Stimulated activated CD8-positive, alpha-beta memory T cell treated with anti-CD3 and anti-CD28 coated beads, Interleukin-4, amount 100 ng/mL, for 24 hours (primary cell): Measurements from ENCODE around the gene BMERB1.

Experiments
- DNase-seq: peaks from one replicate; pipeline ENCODE4 v3.0.0-alpha.2; 2020; ENCODE audit warnings: low read depth

The BMERB1 gene

DNA sequence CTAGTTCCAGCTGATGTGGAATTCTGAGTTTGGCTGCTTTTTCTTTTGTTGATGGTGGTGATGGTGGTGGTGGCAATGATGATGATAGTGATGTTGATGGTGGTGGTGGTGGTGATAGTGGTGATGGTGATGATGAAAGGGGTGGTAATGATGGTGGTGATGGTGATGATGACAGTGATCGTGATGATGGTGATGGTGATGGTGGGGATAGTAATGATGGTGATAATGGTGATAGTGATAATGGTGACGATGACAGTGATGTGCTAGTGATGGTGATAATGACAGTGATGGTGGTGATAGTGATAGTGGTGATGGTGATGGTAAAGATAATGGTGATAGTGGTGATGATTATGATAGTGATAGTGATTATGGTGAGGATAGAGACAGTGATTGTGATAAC lies 61.5 kb downstream of the BMERB1 start:
- no peak for DNase-seq

DNA sequence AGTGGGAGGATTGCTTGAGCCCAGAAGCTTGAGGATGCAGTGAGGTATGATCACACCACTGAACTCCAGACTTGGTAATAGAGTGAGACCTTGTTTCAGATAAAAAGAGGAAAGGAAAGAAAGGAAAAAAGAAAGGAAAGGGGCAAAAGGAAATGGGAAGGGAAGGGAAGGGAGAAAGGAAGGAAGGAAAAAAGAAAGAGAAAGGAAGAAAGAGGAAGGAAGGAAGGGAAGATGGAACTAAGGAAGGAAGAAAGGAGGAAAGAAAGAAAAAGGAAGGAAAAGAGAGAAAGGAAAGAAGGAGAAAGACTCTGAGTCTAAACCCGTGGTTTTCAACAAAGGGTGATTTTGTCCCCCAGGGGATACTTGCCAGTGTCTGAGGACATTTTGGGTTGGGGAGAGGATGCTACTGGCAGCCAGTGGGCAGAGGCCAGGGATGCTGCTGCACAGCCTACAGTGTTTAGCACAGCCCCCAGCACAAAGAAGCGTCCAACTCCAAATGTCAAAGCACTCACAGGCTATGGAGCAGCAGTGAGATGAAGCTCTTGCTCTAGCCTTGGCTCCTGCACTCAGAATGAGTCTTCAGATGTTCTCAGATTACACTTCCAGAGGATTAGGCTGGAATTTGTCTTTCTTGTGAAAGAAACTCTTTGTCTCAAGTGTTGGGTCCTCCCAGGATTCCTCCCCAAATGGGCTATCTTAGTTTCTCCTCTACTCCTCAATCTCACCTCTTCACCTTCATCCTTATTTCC lies 64.2 kb downstream of the BMERB1 start:
- DNase-seq = no peak

GRCh38 chr16:15502041-15502725 lies 67.8 kb downstream of the BMERB1 start:
- DNase-seq = no peak

DNA sequence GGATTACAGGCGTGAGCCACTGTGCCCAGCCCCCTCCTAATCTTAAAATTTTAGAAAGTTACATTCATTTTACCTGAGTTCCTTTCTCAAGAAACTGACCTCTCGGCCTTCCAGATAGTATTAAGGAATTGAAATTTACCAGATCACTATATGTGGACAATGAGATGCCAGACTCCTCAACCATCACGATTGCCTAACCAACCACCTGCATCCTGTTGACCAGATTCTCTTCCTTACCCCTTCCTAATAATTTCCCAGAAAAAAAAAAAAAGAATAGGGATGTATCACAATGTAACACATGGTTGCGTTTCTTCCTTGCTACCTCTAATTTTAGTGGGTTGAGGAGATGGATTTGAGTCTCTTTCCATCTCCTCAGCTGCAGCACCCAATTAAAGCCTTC lies 72.1 kb downstream of the BMERB1 start:
- no peak for DNase-seq

DNA sequence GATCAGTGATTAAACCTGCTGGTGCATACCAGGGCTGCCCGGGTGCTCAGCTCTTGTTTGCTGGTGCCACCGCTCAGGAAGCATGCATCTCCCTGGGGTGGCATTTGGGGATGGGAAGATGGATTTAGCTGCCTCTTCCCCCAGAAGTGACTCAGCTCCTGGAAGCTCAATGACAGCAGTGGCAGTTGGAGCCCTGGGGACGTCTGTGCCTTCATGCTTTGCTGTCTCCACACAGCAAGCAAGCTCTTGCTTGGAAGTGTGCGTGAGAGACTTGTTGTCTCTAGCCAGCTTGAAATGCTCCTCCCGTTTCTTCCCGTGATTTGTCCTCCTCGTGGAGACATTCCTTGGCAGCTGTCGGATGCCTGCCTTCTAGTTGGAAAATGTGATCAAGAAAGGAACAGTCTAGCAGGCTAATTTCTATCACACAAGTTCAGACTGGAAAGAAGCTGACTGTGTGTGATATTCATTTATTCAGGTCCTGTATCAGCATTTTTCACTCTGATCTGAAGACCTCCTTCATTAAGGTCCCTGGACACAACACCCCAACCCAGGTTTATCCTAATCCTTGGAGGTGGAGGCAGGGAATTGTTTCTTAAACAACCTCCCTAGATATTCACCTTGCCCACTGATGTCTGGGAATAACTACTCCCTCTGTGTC lies 73.0 kb downstream of the BMERB1 start:
- no peak for DNase-seq

DNA sequence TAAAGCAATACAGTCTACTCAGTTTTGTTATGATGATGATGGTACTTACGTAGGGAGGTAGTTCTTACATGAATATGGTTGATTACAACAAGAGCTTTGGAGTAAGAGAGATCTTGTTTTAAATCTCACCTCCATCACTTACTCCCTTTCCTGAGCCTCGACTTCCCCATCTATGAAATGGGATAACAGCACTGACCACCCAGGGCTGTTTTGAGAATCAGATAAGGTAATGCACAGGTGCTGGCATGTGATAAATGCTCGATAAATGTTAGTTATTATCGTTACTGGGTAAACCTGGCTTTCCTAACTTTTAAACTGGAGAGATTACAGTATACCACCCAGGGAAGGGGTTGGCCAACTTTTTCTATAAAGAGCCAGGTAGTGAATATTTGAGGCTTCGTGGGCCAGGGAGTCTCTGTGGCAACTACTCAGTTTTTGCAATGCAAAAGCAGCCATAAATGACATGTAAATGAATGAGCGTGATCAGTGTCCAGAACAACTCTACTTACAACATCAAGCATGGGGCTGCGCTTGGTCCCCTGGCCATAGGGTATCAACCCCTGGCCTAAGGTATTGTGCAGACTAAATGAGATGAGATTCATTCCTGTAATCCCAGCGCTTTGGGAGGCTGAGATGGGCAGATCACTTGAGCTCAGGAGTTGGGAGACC lies 73.7 kb downstream of the BMERB1 start:
- DNase-seq = no peak

DNA sequence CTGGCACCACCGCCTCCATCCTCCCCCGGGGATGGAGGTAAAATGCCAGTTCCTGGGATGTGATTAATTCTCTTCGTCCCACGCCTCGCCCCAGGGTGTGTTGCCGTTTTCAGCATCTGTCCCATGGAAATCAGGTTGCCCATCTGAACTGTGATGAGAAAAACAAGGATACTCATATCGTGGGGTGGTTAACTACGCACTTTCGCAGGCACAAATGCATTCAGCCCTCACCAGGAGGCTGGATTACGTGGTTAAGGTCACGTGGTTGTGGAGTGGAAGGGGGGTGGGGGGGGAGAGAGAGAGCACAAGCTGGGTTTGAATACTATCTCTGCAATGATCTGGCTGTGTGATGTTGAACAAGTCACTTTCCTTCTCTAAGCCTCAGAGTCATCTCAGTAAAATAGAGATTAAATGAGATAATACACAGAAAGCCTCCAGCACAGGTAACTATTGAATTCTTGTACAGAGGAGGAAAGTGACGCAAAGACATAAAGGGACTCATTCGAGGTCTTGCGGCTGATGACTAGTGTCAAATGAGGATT lies 74.7 kb downstream of the BMERB1 start:
- no peak for DNase-seq

DNA sequence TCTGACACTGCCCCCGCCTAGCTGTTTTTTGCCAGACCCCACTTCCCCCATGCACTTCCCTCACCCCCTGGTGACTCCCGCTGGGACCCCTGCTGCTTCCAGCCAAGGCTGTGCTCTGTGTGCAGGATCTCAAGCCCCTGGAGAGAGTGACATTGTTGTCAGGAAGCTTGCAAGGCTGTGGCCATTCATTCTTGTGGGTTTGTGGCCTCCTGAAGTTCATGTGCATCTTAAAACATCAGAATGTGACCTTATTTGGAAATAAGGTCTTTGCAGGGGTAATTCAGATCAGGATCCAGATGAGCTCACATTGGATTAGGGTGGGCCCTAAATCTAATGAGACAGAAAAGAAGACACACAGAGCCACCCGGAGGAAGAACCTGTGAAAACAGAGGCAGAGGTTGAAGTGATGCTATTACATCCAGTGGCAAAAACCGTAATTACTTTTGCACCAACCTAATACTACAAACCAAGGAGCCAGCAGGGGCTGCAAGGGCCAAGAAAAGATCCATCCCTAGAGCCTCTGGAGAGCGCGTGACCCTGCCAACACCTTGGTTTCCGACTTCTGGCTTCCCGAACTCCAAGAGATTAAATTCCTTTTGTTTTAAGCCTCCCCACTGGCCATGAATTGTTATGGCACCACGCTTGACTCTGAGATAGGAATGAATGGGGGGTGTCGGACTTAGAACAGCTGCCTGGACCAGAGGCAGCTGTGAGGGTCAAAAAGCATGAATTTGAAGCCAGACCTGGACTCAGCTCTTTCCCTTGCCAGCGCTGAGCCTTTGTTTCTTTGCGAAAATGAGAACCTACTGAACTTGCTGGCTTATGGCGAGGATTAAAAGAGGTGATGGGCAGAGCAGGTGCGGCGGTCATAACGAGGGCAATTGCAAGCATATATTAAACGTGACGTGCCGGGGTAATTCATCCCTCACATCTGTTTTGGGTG lies 75.5 kb downstream of the BMERB1 start:
- no peak for DNase-seq

GRCh38 chr16:15510992-15511391 lies 76.6 kb downstream of the BMERB1 start:
- DNase-seq = no peak

DNA sequence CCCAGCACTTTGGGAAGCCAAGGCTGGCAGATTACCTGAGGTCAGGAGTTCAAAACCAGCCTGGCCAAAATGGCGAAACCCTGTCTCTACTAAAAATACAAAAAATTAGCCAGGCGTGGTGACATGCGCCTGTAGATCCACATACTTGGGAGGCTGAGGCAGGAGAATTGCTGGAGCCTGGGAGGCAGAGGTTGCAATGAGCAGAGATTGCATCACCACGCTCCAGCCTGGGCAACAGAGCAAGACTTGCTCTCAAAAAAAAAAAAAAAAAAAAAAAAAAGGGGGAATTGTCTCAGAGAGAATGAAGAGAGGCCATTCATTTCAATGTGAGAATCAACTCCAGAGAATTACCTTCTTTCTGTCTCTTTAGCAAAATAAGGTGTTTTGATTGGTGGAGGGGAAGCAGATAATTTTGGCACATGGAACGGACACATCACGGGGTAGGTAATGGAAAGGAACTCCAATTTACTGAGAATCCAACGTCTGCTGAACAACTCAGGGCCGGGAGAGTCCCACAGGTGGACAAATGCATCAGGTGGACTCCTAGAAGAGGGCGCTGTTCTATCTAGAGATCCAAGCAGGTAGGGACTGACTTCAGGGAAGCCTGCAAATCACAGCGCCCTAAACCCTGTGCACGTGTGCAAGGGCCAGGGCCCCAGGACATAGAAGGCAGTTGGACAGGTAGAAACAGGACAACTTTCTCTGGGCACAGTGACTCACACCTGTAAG lies 77.5 kb downstream of the BMERB1 start:
- DNase-seq = no peak

- no peak for DNase-seq
Observed at GRCh38 chr16:15513156-15513555, 78.8 kb downstream of the BMERB1 start.

GRCh38 chr16:15515992-15516391 lies 81.6 kb downstream of the BMERB1 start:
- no peak for DNase-seq

DNA sequence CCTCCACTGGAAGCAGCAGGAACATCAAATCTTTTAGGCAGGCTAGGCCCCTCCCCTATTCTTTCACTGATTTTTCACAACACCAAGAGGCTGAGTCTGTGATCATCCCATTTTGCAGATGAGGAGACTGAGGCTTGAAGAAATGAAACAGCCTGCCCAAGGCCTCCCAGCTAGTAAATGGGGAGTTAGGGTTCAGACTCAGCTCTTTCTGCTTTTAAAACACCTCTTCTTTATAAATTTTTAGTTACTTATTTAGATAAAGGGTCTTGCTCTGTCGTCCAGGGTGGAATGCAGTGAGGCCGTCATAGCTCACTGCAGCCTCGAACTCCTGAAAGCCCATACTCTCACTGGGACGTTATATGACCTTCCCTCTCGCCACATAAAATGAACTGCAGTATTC lies 82.2 kb downstream of the BMERB1 start:
- no peak for DNase-seq

DNA sequence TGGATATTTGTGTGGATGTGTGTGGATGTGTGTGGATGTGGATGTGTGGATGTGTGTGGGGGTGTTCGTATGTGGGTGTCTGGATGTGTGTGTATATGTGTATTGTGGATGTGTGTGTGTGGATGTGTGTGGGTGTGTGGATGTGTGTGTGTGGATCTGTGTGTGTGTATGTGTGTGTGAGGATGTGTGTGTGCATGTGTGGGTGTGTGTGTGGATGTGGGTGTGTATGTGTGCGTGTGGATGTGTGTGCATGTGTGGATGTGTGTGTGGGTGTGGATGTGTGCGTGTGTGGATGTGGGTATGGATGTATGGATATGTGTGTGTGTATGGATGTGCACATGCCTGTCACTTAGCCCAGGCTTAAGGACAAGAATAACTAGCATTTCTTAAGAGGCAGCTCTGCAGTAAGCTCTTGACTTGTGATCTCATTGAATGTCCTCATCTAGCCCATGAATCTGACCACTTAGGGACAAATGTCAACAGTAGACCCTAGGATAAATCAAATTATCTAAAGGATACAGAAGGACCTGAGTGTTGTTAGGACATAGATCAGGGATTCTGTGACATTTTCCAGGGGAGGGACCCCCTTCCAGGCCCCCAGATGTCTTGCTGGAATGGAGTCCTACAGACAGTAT lies 83.5 kb downstream of the BMERB1 start:
- no peak for DNase-seq

DNA sequence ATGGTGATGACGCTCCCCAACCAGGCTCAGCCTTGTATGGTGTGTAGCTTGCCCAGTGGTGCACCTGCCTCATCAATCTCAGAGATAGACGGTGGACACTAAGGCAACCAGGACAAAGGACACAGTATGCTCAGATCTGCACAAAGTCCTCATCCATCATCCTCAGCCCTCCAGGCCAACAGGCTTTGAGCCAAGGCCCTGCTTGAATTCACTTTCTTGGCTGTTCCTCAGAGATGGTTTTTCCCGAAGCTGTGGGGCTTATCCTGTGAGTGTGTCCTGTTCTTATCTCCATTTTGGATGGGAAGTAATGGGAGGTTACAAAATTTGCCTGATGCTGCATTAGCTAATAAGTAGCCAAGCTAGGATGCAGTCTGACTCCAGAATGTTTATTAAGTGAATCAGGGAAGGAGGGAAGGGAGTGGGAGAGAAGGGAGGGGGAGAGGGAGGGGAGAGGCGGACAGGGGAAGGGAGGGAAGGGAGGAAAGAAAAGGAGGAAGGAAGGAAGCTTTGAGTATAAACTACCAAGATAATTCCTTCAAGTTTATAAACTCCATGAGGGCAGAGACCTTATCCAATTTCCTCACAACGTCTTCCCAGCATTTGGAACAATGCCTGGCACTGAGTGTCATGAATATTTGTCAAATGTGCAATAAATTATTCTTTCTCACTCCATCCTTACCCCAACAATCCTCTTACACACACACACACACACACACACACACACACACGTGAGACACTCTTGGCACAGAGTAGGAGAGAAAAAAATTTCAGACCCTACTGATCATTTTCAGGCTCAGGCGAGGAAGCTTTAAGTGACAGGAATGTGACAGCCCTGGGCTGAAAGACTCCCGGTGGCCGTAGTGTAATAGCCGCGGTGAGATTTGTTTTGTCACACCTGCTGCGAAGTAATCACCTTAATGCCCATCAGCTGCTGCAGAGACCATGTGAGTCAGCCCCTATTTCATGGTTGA lies 84.3 kb downstream of the BMERB1 start:
- DNase-seq = no peak

DNA sequence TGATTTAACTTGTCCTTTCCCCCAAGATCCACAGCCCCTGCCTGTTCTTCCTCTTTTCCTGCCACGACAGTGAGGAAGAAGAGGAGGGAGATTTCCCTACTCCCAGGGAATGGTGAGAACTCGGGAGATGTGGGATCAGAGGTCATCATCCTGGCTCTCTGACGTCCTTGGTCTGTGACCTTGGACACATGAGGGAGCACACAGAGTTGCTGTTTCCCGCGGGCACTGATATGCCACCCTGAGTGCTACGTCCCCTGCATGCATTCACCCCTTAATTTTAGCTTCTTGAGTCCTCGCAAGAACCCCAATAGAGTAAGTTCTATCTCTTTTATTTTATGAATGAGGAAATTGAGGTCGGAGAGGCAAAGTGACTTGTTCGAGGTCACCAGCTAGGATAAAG lies 85.4 kb downstream of the BMERB1 start:
- DNase-seq = no peak

DNA sequence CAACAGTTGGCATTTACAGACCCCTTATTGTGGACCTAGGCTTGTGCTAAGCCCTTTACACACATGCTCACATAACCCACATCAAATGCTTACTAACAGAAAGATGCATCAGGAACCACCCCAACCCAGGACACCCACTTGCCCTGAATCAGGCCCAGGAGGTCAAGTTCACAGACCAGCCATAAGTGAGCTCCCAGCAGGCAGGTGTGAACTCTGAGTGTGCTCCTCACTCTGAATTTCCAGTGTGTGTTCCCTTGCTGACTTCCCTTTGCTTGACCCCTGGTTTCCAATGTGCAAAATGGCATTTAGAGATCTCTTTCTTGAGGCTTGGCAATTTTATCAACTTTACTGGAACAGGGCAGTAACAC lies 87.0 kb downstream of the BMERB1 start:
- no peak for DNase-seq

DNA sequence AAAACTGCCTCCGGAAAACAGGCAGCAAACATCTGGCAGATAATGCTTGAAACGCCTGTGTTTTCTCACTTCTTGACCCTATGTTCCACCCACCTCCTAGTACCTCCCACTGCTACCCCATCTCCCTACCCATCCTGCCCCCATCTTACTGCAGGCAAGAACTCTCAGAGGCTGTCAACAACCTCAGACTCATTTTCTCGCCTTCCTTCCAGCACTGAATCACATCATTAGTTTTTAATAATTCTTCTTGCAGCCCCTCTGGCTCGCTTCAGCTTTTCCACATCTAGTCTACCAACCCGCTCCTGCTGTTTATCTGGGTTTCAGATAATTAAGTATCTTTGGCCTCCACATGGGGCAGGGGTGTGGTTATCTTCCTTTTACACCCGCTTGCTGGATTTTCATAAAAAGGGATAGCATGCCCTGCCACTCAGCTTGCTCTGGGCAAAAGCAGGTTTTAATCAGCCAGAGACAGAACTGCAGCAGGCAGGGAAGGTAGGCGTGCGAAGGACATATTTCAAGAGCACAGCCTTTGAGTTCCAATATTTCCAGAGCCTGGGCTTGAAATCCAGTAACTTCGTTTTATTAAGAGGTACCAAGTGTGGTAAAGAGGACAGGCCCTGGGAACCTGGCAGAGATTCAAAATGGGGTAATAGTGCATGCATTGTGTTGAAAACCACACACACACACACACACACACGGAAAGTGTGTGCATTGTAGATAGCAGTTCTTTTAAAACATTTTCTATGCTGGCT lies 87.5 kb downstream of the BMERB1 start:
- DNase-seq = no peak
